Dermis blood vessel endothelial cell (primary cell): ENCODE results near the gene PSMD13. TPM values are rescaled to one million over a fixed set of nuclear protein-coding genes. Genes with fewer than 3 reads are reported as not detected.

Experiments
- DNase-seq: peaks from one replicate; pipeline ENCODE4 v3.0.0; 2010
- total RNA-seq: library from RNA; depleted of rRNA; stranded (reverse); fragments of >200 nt; gene quantifications from 2 replicates; pipeline ENCODE4 v1.2.3, GENCODE V29; 2014

Gene PSMD13
- total RNA-seq, 1 donor from 2014 or later: 183 TPM

DNA sequence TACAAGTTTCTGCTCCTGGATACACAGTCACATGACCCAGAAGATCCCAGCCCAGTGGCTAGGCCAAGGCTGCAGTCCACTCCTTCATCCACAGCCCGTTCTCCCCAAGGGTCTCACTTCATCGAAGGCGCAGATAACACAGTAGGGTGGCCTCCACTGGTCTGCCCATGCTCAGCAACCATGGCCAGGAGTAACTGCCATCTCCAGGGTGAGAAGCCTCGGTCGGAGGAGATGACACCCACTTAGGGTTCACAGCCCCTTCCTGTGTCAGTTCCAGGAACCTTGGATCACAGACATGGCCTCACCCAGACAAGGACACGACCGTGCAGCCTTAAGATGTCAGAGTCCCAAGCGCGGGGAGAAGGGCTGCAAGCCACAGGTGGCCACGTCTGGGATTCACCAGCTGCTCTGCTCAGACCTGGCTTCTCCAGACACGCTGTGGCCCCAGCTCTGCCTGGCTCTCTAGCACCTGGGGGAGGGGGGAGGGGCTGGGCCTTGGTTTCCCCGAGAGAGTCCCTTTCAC is 32.1 kb upstream of the PSMD13 start:
- no peak for DNase-seq

GRCh38 chr11:205221-206001 is 31.4 kb upstream of the PSMD13 start:
- no peak for DNase-seq

GRCh38 chr11:206002-206384 is 30.8 kb upstream of the PSMD13 start:
- no peak for DNase-seq

GRCh38 chr11:206526-207207 is 30.1 kb upstream of the PSMD13 start:
- peak; percentile 47 for DNase-seq

- DNase-seq: peak; percentile 97
Observed at GRCh38 chr11:207208-207862, 29.4 kb upstream of the PSMD13 start, which contains the start of the genes BET1L and RIC8A. Gene BET1L (minus strand): TSS chr11:207399. CDS start chr11:207321, 78 bp downstream. Gene RIC8A (plus strand): TSS chr11:207708. CDS start chr11:208855, 1,147 bp downstream.

DNA sequence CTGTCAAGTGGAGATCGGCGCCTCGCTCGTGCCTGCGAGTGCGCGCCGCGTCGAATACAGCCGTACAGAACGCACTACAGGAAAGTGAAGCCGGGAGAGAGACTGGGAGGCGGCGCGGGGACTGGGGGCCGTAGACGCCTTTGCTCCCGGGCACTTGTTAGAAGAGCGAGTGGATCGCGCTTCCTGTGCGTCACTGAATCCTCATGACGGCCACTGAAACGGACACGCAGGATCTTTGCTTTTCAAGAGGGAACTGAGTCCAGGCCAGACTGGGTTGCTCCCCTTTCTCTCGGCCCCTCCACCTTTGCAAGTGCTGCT is 29.0 kb upstream of the PSMD13 start:
- peak; percentile 83 for DNase-seq

DNA sequence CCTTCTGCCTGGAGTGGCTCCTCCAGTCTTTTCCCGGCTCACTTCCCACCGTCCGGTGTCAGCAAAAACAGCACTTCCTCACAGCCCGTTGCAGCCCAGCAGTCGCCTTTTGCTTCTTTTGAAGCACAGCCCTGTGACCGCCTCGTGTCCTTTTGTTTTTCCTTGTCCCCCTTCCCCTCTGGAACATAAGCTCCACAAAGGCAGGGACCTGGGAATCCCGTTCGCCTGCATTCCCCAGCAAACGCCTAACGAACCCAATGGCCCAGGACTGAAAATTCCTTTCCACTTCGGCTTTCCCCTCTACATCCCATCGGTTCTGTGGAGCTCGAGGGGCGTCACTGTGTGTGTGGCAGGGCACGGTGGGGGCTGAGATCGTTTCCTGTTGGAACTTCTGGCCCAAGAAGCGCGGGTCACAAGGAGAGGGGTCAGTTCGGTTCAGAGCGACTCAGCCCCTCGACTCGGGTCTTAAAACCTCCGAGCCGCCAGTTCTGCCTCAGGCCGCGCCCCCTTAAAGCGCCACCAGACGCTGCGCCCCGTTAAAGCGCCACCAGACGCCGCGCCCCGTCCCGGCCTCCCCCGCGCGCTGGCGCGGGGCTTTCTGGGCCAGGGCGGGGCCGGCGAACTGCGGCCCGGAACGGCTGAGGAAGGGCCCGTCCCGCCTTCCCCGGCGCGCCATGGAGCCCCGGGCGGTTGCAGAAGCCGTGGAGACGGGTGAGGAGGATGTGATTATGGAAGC is 28.4 kb upstream of the PSMD13 start:
- peak; percentile 82 for DNase-seq

DNA sequence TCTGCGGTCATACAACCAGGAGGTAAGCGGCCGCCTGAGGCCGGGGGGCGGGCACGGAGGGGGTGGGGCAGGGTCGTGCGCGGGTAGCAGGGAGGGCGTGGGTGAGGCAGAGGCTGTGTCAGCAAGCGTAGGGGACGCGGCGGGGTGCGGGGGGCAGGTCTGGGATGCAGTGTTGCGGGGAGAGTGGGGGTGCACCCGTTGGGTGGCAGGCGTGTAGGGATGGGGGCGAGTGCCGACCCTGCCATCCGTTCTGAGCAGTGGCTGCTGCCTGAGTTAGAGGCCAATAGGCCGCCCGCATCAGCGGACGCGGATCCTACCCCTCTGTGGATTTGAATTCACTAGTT is 27.9 kb upstream of the PSMD13 start:
- peak; percentile 16 for DNase-seq

DNA sequence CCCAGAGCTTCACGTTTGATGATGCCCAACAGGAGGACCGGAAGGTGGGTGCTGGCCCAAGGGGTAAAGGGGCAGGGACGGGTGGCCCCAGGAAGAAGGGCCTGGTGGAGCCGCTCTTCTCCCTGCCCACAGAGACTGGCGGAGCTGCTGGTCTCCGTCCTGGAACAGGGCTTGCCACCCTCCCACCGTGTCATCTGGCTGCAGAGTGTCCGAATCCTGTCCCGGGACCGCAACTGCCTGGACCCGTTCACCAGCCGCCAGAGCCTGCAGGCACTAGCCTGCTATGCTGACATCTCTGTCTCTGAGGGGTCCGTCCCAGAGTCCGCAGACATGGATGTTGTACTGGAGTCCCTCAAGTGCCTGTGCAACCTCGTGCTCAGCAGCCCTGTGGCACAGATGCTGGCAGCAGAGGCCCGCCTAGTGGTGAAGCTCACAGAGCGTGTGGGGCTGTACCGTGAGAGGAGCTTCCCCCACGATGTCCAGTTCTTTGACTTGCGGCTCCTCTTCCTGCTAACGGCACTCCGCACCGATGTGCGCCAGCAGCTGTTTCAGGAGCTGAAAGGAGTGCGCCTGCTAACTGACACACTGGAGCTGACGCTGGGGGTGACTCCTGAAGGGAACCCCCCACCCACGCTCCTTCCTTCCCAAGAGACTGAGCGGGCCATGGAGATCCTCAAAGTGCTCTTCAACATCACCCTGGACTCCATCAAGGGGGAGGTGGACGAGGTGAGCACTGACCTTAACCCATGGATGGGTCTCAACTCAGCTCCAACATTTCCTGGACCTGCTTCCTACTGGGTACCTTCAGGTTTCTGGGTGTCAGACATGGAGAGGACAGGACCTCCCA is 27.3 kb upstream of the PSMD13 start:
- DNase-seq: peak; percentile 35

- DNase-seq: peak; percentile 45
Observed at GRCh38 chr11:210122-210802, 26.5 kb upstream of the PSMD13 start.

GRCh38 chr11:210803-211180 is 26.0 kb upstream of the PSMD13 start:
- DNase-seq: no peak

- no peak for DNase-seq
Observed at GRCh38 chr11:211295-211694, 25.5 kb upstream of the PSMD13 start.

DNA sequence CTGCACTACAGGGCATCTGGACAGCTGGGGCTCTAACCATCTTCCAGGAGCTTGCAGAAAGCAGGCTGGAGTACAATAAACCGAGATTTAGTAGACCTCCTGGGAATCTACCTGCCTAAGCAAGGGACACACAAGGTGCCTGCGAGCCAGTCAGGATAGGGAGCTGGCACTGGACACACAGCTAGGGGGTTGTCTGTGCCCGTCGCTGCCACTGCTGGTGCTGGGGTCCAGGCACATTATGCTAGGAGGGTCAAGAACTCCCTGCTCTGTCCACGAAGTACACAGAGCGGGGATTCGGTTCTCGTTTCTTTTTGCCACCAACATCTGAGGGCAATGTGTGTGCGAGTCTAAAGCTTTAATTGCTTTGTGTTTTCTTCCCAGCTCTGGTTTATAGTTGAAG is 25.0 kb upstream of the PSMD13 start:
- no peak for DNase-seq

GRCh38 chr11:212150-213100 is 24.4 kb upstream of the PSMD13 start:
- no peak for DNase-seq

GRCh38 chr11:213111-213510 is 23.7 kb upstream of the PSMD13 start:
- DNase-seq: no peak

GRCh38 chr11:214083-214482 is 22.7 kb upstream of the PSMD13 start:
- DNase-seq: no peak

GRCh38 chr11:215581-216037 is 21.2 kb upstream of the PSMD13 start:
- no peak for DNase-seq

DNA sequence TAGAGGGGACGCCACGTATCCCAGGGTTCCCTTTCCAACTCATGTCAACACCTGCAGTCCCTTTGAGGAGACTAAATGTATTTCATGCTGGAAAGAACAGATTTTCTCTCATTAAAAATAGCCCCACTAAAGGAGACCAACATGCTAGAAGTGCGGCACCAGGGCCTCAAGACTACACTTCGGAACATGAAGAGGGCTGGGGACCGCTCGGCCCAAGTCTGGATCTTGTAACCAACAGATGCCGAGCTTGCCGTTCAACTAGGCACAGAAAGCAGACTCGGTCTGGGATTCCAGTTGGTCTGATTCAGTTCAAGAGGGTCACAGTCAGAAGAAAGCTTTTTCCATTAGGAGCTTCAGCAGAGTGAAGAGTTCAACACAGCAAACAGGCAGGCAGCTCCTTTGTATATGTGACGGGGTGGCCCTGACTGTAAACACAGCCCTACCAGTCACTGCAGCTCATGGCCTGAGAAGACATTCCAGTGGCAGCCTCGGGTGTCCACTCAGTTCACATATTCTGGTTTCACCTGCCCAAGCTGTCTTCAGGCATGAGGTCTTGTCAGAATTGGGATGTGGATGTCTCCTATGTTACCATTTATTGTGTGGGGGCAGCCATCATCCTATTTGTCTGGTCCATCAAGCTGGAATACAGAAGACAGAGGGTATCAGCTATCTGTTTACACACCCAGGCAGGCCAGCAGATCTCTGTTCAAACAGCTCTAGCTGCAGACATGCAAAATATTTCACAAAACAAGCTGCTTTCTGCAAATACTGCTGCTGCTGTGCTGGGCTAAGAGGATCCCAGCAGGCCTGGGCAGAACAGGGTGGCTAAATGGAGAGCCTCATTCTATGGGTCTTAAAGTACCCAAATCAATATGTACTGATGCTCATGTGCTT is 20.4 kb upstream of the PSMD13 start:
- DNase-seq: no peak

DNA sequence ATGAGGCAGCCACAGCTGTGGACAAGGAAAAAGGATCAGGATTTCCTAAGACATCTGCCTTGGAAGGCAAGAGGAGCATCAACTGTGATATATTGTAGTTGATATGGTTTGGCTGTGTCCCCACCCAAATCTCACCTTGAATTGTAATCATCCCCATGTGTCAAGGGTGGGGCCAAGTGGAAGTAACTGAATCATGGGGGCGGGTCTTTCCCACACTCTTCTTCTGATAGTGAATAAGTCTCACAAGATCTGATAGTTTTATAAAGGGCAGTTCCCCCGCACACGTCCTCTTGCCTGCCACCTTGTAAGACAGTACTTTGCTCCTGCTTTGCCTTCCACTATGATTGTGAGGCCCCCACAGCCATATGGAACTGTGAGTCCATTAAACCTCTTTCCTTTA is 19.1 kb upstream of the PSMD13 start:
- DNase-seq: no peak
